H9 (cell line): Measurements from ENCODE around the gene C13orf46. TPM values are rescaled to one million over a fixed set of nuclear protein-coding genes. Genes with fewer than 3 reads are reported as not detected.

Source experiments
- DNase-seq: peaks from one replicate; pipeline ENCODE4 v3.0.0-alpha.2; 2017
- H2AFZ ChIP-seq: one replicate; pipeline ENCODE4 v1.6.1; 2013; ENCODE audit warnings: mild to moderate bottlenecking, low read length, control low read depth, moderate library complexity
- H2AK5ac ChIP-seq: 2 replicates; pipeline ENCODE4 v1.6.1; 2013; ENCODE audit warnings: low read length, control low read depth, mixed read lengths; ENCODE audit not compliant: insufficient read length
- H2BK120ac ChIP-seq: one replicate; pipeline ENCODE4 v1.6.1; 2013; ENCODE audit warnings: low read depth, mild to moderate bottlenecking, low read length, control low read depth, inconsistent platforms; ENCODE audit not compliant: poor library complexity, severe bottlenecking
- H2BK12ac ChIP-seq: 2 replicates; pipeline ENCODE4 v1.6.1; 2013; ENCODE audit warnings: low read length, control low read depth, mixed read lengths, low read depth; ENCODE audit not compliant: insufficient read length
- H2BK15ac ChIP-seq: 2 replicates; pipeline ENCODE4 v1.6.1; 2013; ENCODE audit warnings: low read depth, low read length, control low read depth
- H2BK20ac ChIP-seq: one replicate; pipeline ENCODE4 v1.6.1; 2013; ENCODE audit warnings: low read depth, mild to moderate bottlenecking, low read length, control low read depth, inconsistent platforms; ENCODE audit not compliant: poor library complexity, severe bottlenecking
- H2BK5ac ChIP-seq: 2 replicates; pipeline ENCODE4 v1.6.1; 2013; ENCODE audit warnings: low read length, control low read depth, mixed read lengths; ENCODE audit not compliant: insufficient read length
- H3K14ac ChIP-seq: 2 replicates; pipeline ENCODE4 v1.6.1; 2013; ENCODE audit warnings: low read length, control low read depth; ENCODE audit not compliant: insufficient read depth
- H3K18ac ChIP-seq: 2 replicates; pipeline ENCODE4 v1.6.1; 2013; ENCODE audit warnings: low read depth, mild to moderate bottlenecking, mixed read lengths, low read length, control low read depth; ENCODE audit not compliant: insufficient read length
- H3K23ac ChIP-seq: 2 replicates; pipeline ENCODE4 v1.6.1; 2013; ENCODE audit warnings: low read length, control low read depth, mixed read lengths, low read depth; ENCODE audit not compliant: insufficient read length
- H3K23me2 ChIP-seq: 2 replicates; pipeline ENCODE4 v1.6.1; 2013; ENCODE audit warnings: low read depth, mild to moderate bottlenecking, mixed read lengths, low read length, control low read depth; ENCODE audit not compliant: insufficient read length, poor library complexity, severe bottlenecking
- H3K27ac ChIP-seq: 2 replicates; pipeline ENCODE4 v1.5.1; 2013; ENCODE audit warnings: low read length, control low read depth, mixed read lengths, low read depth; ENCODE audit not compliant: insufficient read length
- H3K27me3 ChIP-seq: 2 replicates; pipeline ENCODE4 v1.6.1; 2013; ENCODE audit warnings: low read length, control low read depth, inconsistent platforms; ENCODE audit not compliant: insufficient read depth
- H3K4ac ChIP-seq: 2 replicates; pipeline ENCODE4 v1.6.1; 2013; ENCODE audit warnings: low read depth, mild to moderate bottlenecking, control low read depth, inconsistent platforms, low read length, moderate library complexity
- H3K4me1 ChIP-seq: 2 replicates; pipeline ENCODE4 v1.6.1; 2013; ENCODE audit warnings: low read length, control low read depth, inconsistent platforms; ENCODE audit not compliant: insufficient read depth
- H3K4me2 ChIP-seq: 2 replicates; pipeline ENCODE4 v1.6.1; 2013; ENCODE audit warnings: low read length, control low read depth, mixed read lengths; ENCODE audit not compliant: insufficient read length, insufficient read depth
- H3K56ac ChIP-seq: 2 replicates; pipeline ENCODE4 v1.6.1; 2013; ENCODE audit warnings: low read depth, mild to moderate bottlenecking, mixed read lengths, low read length, control low read depth; ENCODE audit not compliant: insufficient read length
- H3K79me1 ChIP-seq: 2 replicates; pipeline ENCODE4 v1.6.1; 2013; ENCODE audit warnings: low read depth, mild to moderate bottlenecking, moderate library complexity, low read length, control low read depth, inconsistent platforms; ENCODE audit not compliant: insufficient read depth, poor library complexity, severe bottlenecking
- H3K79me2 ChIP-seq: 2 replicates; pipeline ENCODE4 v1.6.1; 2013; ENCODE audit warnings: low read length, control low read depth, inconsistent platforms; ENCODE audit not compliant: insufficient read depth
- H3K9ac ChIP-seq: 2 replicates; pipeline ENCODE4 v1.6.1; 2013; ENCODE audit warnings: low read length, control low read depth, mixed read lengths; ENCODE audit not compliant: insufficient read length; ENCODE audit errors: extremely low read depth
- H3K9me3 ChIP-seq: one replicate; pipeline ENCODE4 v1.6.1; 2013; ENCODE audit warnings: low read depth, low read length, inconsistent platforms; ENCODE audit not compliant: control insufficient read depth
- H3T11ph ChIP-seq: one replicate; pipeline ENCODE4 v1.6.1; 2013; ENCODE audit warnings: mild to moderate bottlenecking, low read length, control low read depth, inconsistent platforms
- H4K20me1 ChIP-seq: one replicate; pipeline ENCODE4 v1.6.1; 2013; ENCODE audit not compliant: control insufficient read depth, insufficient read length, insufficient read depth
- H4K5ac ChIP-seq: 2 replicates; pipeline ENCODE4 v1.6.1; 2013; ENCODE audit warnings: low read depth, mild to moderate bottlenecking, mixed read lengths, low read length, control low read depth; ENCODE audit not compliant: insufficient read length
- H4K8ac ChIP-seq: replicated peaks from 2 replicates; pipeline ENCODE4 v1.6.1; 2013; ENCODE audit warnings: low read length, control low read depth, mixed read lengths, low read depth; ENCODE audit not compliant: insufficient read length
- H4K91ac ChIP-seq: 2 replicates; pipeline ENCODE4 v1.6.1; 2013; ENCODE audit warnings: low read depth, mild to moderate bottlenecking, moderate library complexity, mixed read lengths, low read length, control low read depth; ENCODE audit not compliant: insufficient read length
- H3K27ac Mint-ChIP-seq, 3 experiments: 2 replicates in 2 of 3; 3 replicates in 1 of 3; pipeline ENCODE4 v1.8.0; 2020 to 2021; ENCODE audit warnings: mixed read lengths in 3 of 3, mild to moderate bottlenecking in 1 of 3, moderate library complexity in 1 of 3
- H3K27me3 Mint-ChIP-seq: 2 replicates; pipeline ENCODE4 v1.8.0; 2021; ENCODE audit warnings: low read depth, mild to moderate bottlenecking, moderate library complexity, mixed read lengths
- H3K36me3 Mint-ChIP-seq, 3 experiments: 2 replicates in 2 of 3; 3 replicates in 1 of 3; pipeline ENCODE4 v1.8.0; 2020 to 2021; ENCODE audit warnings: low read depth in 3 of 3, mixed read lengths in 3 of 3; ENCODE audit not compliant: insufficient read depth in 1 of 3
- H3K4me1 Mint-ChIP-seq, 2 experiments: 2 replicates each; pipeline ENCODE4 v1.8.0; 2020; ENCODE audit warnings: mixed read lengths in 2 of 2
- H3K4me3 Mint-ChIP-seq, 2 experiments: 2 replicates in 1 of 2; 3 replicates in 1 of 2; pipeline ENCODE4 v1.8.0; 2020 to 2021; ENCODE audit warnings: mild to moderate bottlenecking in 2 of 2, mixed read lengths in 2 of 2, moderate library complexity in 1 of 2
- H3K9me3 Mint-ChIP-seq, 2 experiments: 2 replicates in 1 of 2; 3 replicates in 1 of 2; pipeline ENCODE4 v1.8.0; 2020; ENCODE audit warnings: mild to moderate bottlenecking in 2 of 2, mixed read lengths in 2 of 2, moderate library complexity in 1 of 2
- CTCF ChIP-seq: fragments of 200-600 bp; sonication (generic); conservative IDR thresholded peaks from 3 replicates; pipeline ENCODE4 v1.8.0; 2021; ENCODE audit warnings: antibody characterized with exemption, mild to moderate bottlenecking
- WGBS: extraction: QIAGEN DNeasy Blood & Tissue Kit; methylation state at CpG from one replicate; pipeline ENCODE4 v1.1.7; 2013; ENCODE audit warnings: missing lambda C conversion rate, low lambda C conversion rate, mixed read lengths; ENCODE audit not compliant: insufficient read length; ENCODE audit errors: extremely low coverage; 5-methylcytosine and 5-hydroxymethylcytosine counted together
- total RNA-seq: library from RNA; stranded (reverse); gene quantifications from 2 replicates; pipeline ENCODE4 v1.2.1, GENCODE V29; 2021

C13orf46 gene
- total RNA-seq, 1 experiment from 2014 or later, result 0.55 TPM

- no peak overlapping the region for H2BK15ac ChIP-seq
- Mint-ChIP-seq H3K27ac (no peak overlapping the region), H3K4me1 (peaks cover 0 to 5% of the 10 kb centered on the region in 2 experiments; a peak in 2 of 4 replicates), H3K4me3 (no peak overlapping the region; a peak in 1 of 5 replicates), H3K9me3 (peaks cover 55 to 57% of the 10 kb centered on the region in 2 experiments), H3K27me3 (peaks cover 21% of the 10 kb centered on the region), H3K36me3 (peaks cover 18 to 39% (median 20%) of the 10 kb centered on the region in 3 experiments)
- no peak overlapping the region for H2BK120ac ChIP-seq
- H4K20me1 ChIP-seq, result no peaks in the 10 kb centered on the region
- no peaks in the 10 kb centered on the region for H3K27me3 ChIP-seq
- no peaks in the 10 kb centered on the region for H3K4me1 ChIP-seq
- H4K5ac ChIP-seq, result no peak overlapping the region
- H2AFZ ChIP-seq, result no peak overlapping the region
- no peak overlapping the region for H2AK5ac ChIP-seq
- TF ChIP-seq CTCF, result no peak
- no peaks in the 10 kb centered on the region for H3K79me1 ChIP-seq
- no peak overlapping the region for H3K56ac ChIP-seq
- H3K79me2 ChIP-seq, result no peaks in the 10 kb centered on the region
- no peak overlapping the region for H3K23ac ChIP-seq
- H3K4ac ChIP-seq, result no peak overlapping the region
- no peak overlapping the region for H3K18ac ChIP-seq
- no peak overlapping the region for H3T11ph ChIP-seq
- WGBS, result no CpG with 5 or more reads among the region's 27 CpGs
- DNase-seq, result no peak
- no peak overlapping the region for H2BK5ac ChIP-seq
- no peak overlapping the region for H4K8ac ChIP-seq
- H3K14ac ChIP-seq, result no peak overlapping the region
- H4K91ac ChIP-seq, result no peak overlapping the region
- no peak overlapping the region for H2BK12ac ChIP-seq
- no peaks in the 10 kb centered on the region for H3K23me2 ChIP-seq
- H2BK20ac ChIP-seq, result no peak overlapping the region
- no peak overlapping the region for H3K27ac ChIP-seq
- H3K9ac ChIP-seq, result no peak overlapping the region
- H3K9me3 ChIP-seq, result peaks cover 13% of the 10 kb centered on the region
- no peak overlapping the region for H3K4me2 ChIP-seq
Measured at GRCh38 chr13:113955691-113956090, 18.2 kb downstream of the C13orf46 start.
